SK-N-SH (cell line): ENCODE measurements around the gene PPP1R10. TPM values are rescaled to one million over a fixed set of nuclear protein-coding genes. Genes with fewer than 3 reads are reported as not detected.
"Not testable (repeated sequence)": the region's sequence is repeated elsewhere in the genome, so short reads cannot be mapped to it uniquely, and the experiment has no call there.

Experiments
- CTCF ChIA-PET: fragments of 300-600, 350-600 bp; formaldehyde crosslinking; extraction: SDS; loops from one replicate; lab custom pipeline; 2021; lab: Yijun Ruan, JAX
- POLR2A ChIA-PET: fragments of 350-600 bp; sonication (Branson Sonifier 250); formaldehyde crosslinking; extraction: SDS; loops from one replicate; lab custom pipeline; 2020; ENCODE audit warnings: antibody characterized with exemption, inconsistent platforms; lab: Yijun Ruan, JAX
- DNase-seq: peaks from one replicate; pipeline ENCODE4 v3.0.0; 2012
- H2AFZ ChIP-seq: fragments of 200-600 bp; sonication (generic); 2 replicates; pipeline ENCODE4 v1.8.1; 2016; ENCODE audit warnings: antibody characterized with exemption, mild to moderate bottlenecking, low read depth
- H3F3A ChIP-seq: fragments of 200-600 bp; sonication (generic); replicated peaks from 2 replicates; pipeline ENCODE3; 2016; ENCODE audit warnings: antibody characterized with exemption, mild to moderate bottlenecking; ENCODE audit not compliant: insufficient read depth
- H3K27ac ChIP-seq, 2 experiments: fragments of 200-500 bp in 1 of 2; fragments of 200-600 bp in 1 of 2; sonication (Bioruptor generic) in 1 of 2; sonication (generic), shearing (Covaris generic) in 1 of 2; 2 replicates each; pipeline versions ENCODE4 v1.5.1 to v1.6.1; 2014 to 2016; ENCODE audit warnings: low read depth in 2 of 2, inconsistent platforms in 1 of 2, low read length in 1 of 2, mild to moderate bottlenecking in 1 of 2, mixed read lengths in 1 of 2
- H3K27me3 ChIP-seq: fragments of 200-600 bp; sonication (generic), shearing (Covaris generic); 2 replicates; pipeline ENCODE4 v1.6.1; 2016; ENCODE audit warnings: mixed run types; ENCODE audit not compliant: insufficient read depth
- H3K36me3 ChIP-seq, 2 experiments: fragments of 200-500 bp in 1 of 2; fragments of 200-600 bp in 1 of 2; sonication (Bioruptor generic) in 1 of 2; sonication (generic) in 1 of 2; replicated peaks in 1 of 2; 2 replicates each; pipeline versions ENCODE3 to v1.5.1; 2014 to 2016; ENCODE audit warnings: low read length in 1 of 2, mild to moderate bottlenecking in 1 of 2; ENCODE audit not compliant: insufficient read depth in 2 of 2, control insufficient read depth in 1 of 2
- H3K4me1 ChIP-seq, 2 experiments: fragments of 200-500 bp in 1 of 2; fragments of 200-600 bp in 1 of 2; sonication (Bioruptor generic) in 1 of 2; sonication (generic), shearing (Covaris generic) in 1 of 2; 2 replicates each; pipeline versions ENCODE4 v1.5.1 to v1.6.1; 2014 to 2016; ENCODE audit warnings: low read depth in 1 of 2, low read length in 1 of 2, mixed run types in 1 of 2; ENCODE audit not compliant: insufficient read depth in 2 of 2, control insufficient read depth in 1 of 2
- H3K4me2 ChIP-seq: fragments of 200-600 bp; sonication (generic), shearing (Covaris generic); 2 replicates; pipeline ENCODE4 v1.6.1; 2017; ENCODE audit warnings: mixed run types
- H3K4me3 ChIP-seq, 2 experiments: fragments of 200-500 bp in 1 of 2; fragments of 200-600 bp in 1 of 2; sonication (Bioruptor generic) in 1 of 2; sonication (generic), shearing (Covaris generic) in 1 of 2; 2 replicates each; pipeline versions ENCODE4 v1.5.1 to v1.8.1; 2014 to 2016; ENCODE audit warnings: low read depth in 2 of 2, inconsistent platforms in 1 of 2, low read length in 1 of 2, mild to moderate bottlenecking in 1 of 2, mixed read lengths in 1 of 2, moderate library complexity in 1 of 2
- H3K79me2 ChIP-seq: fragments of 200-600 bp; sonication (generic); 2 replicates; pipeline ENCODE4 v1.8.1; 2017; ENCODE audit warnings: mild to moderate bottlenecking; ENCODE audit not compliant: insufficient read depth
- H3K9ac ChIP-seq: fragments of 200-600 bp; sonication (generic); 2 replicates; pipeline ENCODE4 v1.6.1; 2017; ENCODE audit warnings: mixed run types
- H3K9me2 ChIP-seq: fragments of 200-600 bp; sonication (generic); 2 replicates; pipeline ENCODE4 v1.6.1; 2017; ENCODE audit warnings: mixed run types
- H3K9me3 ChIP-seq: fragments of 200-600 bp; sonication (generic); 2 replicates; pipeline ENCODE4 v1.6.1; 2017; ENCODE audit warnings: mixed run types, mild to moderate bottlenecking, moderate library complexity
- H4K20me1 ChIP-seq: fragments of 200-600 bp; sonication (generic); 2 replicates; pipeline ENCODE4 v1.6.1; 2017; ENCODE audit warnings: mild to moderate bottlenecking, mixed run types; ENCODE audit not compliant: insufficient read depth
- CTCF ChIP-seq: fragments of 200-600 bp; sonication (generic); IDR thresholded peaks from 2 replicates; pipeline ENCODE4 v1.6.1; 2017; ENCODE audit warnings: antibody characterized with exemption, mild to moderate bottlenecking, moderate library complexity
- POLR2AphosphoS5 ChIP-seq: IDR thresholded peaks from 2 replicates; pipeline ENCODE4 v1.6.1; 2012; ENCODE audit warnings: low read depth, low read length
- RAD21 ChIP-seq: IDR thresholded peaks from 2 replicates; pipeline ENCODE4 v1.6.1; 2012; ENCODE audit warnings: mild to moderate bottlenecking, low read length
- SMC3 ChIP-seq: IDR thresholded peaks from 2 replicates; pipeline ENCODE4 v1.6.1; 2012; ENCODE audit warnings: low read depth, low read length, improper control_type of control experiment
- USF1 ChIP-seq: IDR thresholded peaks from 2 replicates; pipeline ENCODE4 v1.4.0; 2012; ENCODE audit warnings: low read depth, borderline replicate concordance
- WGBS: methylation state at CpG from one replicate; pipeline ENCODE4 v1.1.6; 2017; ENCODE audit warnings: low lambda C conversion rate; 5-methylcytosine and 5-hydroxymethylcytosine counted together
- polyA plus RNA-seq, 3 experiments: library from polyadenylated mRNA; depleted of rRNA; stranded (reverse); fragments of >200 nt; gene quantifications; 2 replicates each; pipeline ENCODE4 v1.2.3, GENCODE V29; 2012

Gene PPP1R10
- polyA plus RNA-seq, 1 of the 3 experiments (the other 2 are of a cell fraction): 16.8 TPM

GRCh38 chr6:30597315-30598144 lies 19.5 kb downstream of the PPP1R10 start:
- POLR2A ChIA-PET: interaction anchor here (0.8 to 3.4 kb wide), 8 partner anchors 10 to 56 kb away, joined by 3 to 32 read pairs (median 4); partner anchors contain the start of gene ABCF1
- H3K27ac ChIP-seq: not testable (repeated sequence)

GRCh38 chr6:30592287-30592686 lies 24.8 kb downstream of the PPP1R10 start:
- Histone ChIP-seq H3K9ac (no peak overlapping the region), H3K36me3 (peaks cover 39 to 44% of the 10 kb centered on the region in 2 experiments), H3K4me1 (no peaks in the 10 kb centered on the region), H3K4me2 (no peak overlapping the region), H3K27me3 (no peaks in the 10 kb centered on the region), H3K9me2 (no peaks in the 10 kb centered on the region), H3K27ac (no peak overlapping the region), H3K4me3 (no peak overlapping the region), H3F3A (peaks cover 17% of the 10 kb centered on the region), H2AFZ (no peak overlapping the region)
- CTCF ChIA-PET: interaction anchor here (0.6 to 9.9 kb wide), 2 partner anchors 48 to 212 kb away, joined by 3 to 118 read pairs; no protein-coding TSS in a partner anchor
- no peak for DNase-seq
- TF ChIP-seq USF1: no peak
- TF ChIP-seq, all 33 proteins: peak for 0
- H4K20me1 ChIP-seq: 0 out of 2 replicates have a peak, but pooled peaks cover 4% of the 10 kb centered on the region
- POLR2A ChIA-PET: interaction anchor here (1.0 to 1.4 kb wide), 2 partner anchors 21 to 284 kb away, joined by 3 to 7 read pairs; no protein-coding TSS in a partner anchor
- no peaks in the 10 kb centered on the region for H3K9me3 ChIP-seq
- peaks cover 5% of the 10 kb centered on the region; the same call in 1 of the 2 replicates for H3K79me2 ChIP-seq
- 93% methylated on average over 1 of the region's 1 CpG for WGBS

More at GRCh38 chr6:30597315-30598144, 19.5 kb downstream of the PPP1R10 start:
- H3K4me1 ChIP-seq, H3K27me3 ChIP-seq, H3K79me2 ChIP-seq, H3K9me3 ChIP-seq, H4K20me1 ChIP-seq, H3K4me2 ChIP-seq, H3K9ac ChIP-seq, H3K9me2 ChIP-seq, H3K4me3 ChIP-seq, H2AFZ ChIP-seq: not testable (repeated sequence)
- Histone ChIP-seq H3F3A (peaks cover 35% of the 10 kb centered on the region), H3K36me3 (peaks cover 21 to 33% of the 10 kb centered on the region in 2 experiments)
- WGBS: 83% methylated on average over 14 of the region's 15 CpGs
- TF ChIP-seq CTCF (peak; percentile 77), RAD21 (peak; percentile 59), SMC3 (peak; percentile 46), POLR2AphosphoS5 (0 out of 2 replicates have a peak, but pooled peaks have one; percentile 10)
- DNase-seq: peak; percentile 76
- CTCF ChIA-PET: interaction anchor here (0.6 to 9.9 kb wide), 29 partner anchors 9 to 199 kb away, joined by 3 to 118 read pairs (median 4); partner anchors contain the start of genes ABCF1, ATAT1, DHX16 and GNL1
